AG09309 (cell line): ENCODE measurements around the gene WSCD2.

Source experiments
- DNase-seq: peaks from one replicate; pipeline ENCODE4 v3.0.0-alpha.2; 2010; ENCODE audit warnings: low read depth
- H3K4me3 ChIP-seq: 2 replicates; pipeline ENCODE4 v1.5.1; 2011; ENCODE audit warnings: mild to moderate bottlenecking, low read depth, low read length, moderate library complexity; ENCODE audit not compliant: control insufficient read depth
- CTCF ChIP-seq: IDR thresholded peaks from 2 replicates; pipeline ENCODE4 v1.5.1; 2011; ENCODE audit warnings: mild to moderate bottlenecking, low read depth, low read length, inconsistent platforms; ENCODE audit not compliant: insufficient read depth, control insufficient read depth; ENCODE audit errors: missing control alignments

WSCD2 gene

DNA sequence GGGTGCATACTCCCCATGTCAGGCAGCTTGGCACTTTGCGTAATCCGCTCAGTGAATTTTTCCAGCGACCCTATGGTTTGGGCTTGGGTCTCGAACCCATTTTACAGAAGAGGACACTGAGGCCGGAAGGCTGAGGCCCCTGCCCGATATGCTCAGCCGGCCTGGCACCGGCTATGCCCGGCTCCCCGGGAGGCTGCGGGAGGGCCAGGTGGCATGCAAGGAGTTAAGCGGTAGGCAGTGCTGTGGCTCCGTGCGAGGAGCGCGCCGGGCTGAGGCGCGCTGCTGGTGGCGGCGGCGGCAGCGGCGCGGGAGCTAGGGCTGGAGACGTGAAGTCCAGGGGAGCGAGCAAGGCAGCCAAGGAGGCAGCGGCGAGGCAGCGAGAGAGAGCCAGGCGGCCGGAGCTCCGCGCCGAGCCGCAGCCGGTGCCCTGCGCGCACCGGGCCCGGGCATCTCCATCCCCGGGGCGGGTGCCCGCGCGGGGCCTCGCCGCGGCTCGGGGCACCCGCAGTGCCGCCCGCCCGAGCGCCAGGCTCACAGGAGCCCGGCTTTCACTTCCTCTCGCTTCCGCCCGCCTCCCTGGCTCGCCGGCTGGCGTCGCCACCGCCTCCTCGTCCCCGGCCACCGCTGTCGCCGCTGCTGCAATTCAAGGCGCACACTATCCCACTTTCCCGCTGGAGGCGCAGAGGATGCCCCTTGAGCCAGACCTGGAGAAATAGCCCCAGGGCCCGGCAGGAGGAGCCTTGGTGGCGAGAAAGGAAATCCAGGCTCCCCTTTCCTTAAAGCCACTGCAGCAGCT, at the start of gene WSCD2:
WSCD2 (plus strand) TSS at position 272 of the 796 bp plus-strand sequence. CDS start 66,545 bp downstream, outside the sequence.
- DNase-seq = no peak
- peak within 1 kb of the TSS; percentile 20 for H3K4me3 ChIP-seq
- no peak for TF ChIP-seq CTCF

DNA sequence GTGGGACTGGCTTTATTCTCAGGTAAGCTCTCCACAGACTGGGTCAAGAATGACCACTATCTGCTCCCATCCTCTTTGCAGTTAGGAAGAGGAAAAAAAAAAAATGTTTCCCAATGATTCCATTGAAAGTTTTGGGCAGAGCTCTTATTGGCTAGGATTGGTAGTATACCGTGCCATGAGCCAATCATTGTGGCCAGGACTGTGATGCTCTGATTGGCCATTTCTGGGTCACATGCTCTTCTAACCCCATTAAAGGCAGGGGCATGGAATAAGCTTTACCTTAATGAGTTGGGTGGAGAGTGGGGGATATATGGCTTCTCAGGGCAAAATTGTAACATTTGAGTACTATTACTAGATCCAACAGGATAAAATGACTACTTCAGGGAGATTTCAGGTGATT, 49.4 kb upstream of the WSCD2 start:
- no peak for TF ChIP-seq CTCF
- no peak overlapping the region for H3K4me3 ChIP-seq
- no peak for DNase-seq

GRCh38 chr12:108080363-108080762, 48.7 kb upstream of the WSCD2 start:
- DNase-seq = no peak
- no peak for TF ChIP-seq CTCF
- no peak overlapping the region for H3K4me3 ChIP-seq

DNA sequence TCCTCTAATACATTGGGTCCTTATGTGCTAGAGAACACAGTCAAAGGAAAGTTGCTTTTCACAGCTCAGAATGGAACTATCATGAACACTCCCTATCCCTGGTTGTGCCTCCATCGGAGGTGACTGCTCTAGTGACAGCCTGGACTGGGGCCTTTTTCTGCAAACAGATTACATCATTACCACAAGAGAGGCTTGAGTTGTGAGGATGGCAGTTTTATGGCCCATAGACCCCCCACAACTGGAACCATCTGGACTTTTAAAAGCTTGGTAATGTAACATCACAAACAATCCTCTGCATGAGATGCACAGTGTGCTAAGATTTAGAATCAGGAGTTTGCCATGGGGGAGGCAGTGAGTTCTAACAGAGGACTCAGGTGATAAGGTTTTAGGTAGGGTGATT, 46.6 kb upstream of the WSCD2 start:
- DNase-seq = no peak
- no peak for TF ChIP-seq CTCF

GRCh38 chr12:108087900-108088299, 41.2 kb upstream of the WSCD2 start:
- no peak overlapping the region for H3K4me3 ChIP-seq
- no peak for TF ChIP-seq CTCF
- DNase-seq = no peak

More for the DNA sequence above, 46.6 kb upstream of the WSCD2 start:
- no peak overlapping the region for H3K4me3 ChIP-seq

DNA sequence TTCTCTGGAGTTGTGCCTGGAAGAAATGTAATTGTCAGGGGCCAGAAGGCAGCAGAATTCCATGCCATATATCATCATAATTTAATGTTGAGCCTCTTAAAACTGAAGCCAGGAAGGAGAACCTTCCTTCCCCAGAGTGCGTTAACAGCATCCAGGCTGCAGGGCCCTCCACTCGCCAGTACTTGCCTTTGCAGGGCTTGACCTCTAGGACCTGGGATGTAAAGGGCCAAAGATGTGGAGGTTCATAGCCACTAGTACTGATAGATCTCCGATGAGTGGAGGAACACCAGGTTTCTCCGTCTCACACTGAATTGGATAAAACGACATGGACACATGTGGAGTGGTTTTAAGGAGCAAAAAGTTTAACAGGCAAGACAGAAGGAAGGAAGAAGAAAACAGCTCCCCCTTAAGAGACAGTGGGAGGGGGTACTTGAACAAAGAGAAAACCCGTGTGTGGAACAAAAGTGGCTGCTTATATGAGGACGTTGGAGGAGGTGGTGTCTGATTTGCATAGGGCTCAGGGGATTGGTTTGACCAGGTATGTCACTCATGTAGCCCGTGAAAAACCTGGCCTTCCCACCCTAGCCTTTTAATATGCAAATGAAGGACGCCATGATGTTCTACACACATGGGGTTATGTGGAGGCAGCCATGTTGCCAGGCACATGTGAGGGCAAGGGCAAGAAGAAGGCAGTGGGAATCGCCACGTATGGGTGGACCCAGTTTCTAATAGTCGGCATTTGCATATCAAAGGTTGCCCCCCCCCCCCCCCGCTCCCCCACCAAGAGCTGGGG, 38.8 kb upstream of the WSCD2 start:
- no peak for TF ChIP-seq CTCF

More for the DNA sequence above, 38.8 kb upstream of the WSCD2 start:
- no peak for DNase-seq
- H3K4me3 ChIP-seq = no peak overlapping the region
